Central memory CD8-positive, alpha-beta T cell (primary cell): ENCODE results near the gene SH2D1A.
A peak's percentile ranks its signal among the peaks of the same experiment; 100 is the strongest.

Experiments
- ATAC-seq: fragments of 150-1000 bp; cut with Tn5 transposase; replicated peaks from 2 replicates; pipeline ENCODE4 v1.10.0; 2022; ENCODE audit warnings: mild to moderate bottlenecking, moderate FRiP score, moderate number of reproducible peaks; ENCODE audit not compliant: poor library complexity, severe bottlenecking; ENCODE audit errors: extremely low read depth
- DNase-seq, 2 donors: peaks; one replicate each; pipeline ENCODE4 v3.0.0; 2021; ENCODE audit warnings: low spot score in 2 of 2
- H3K27ac Mint-ChIP-seq: one replicate; pipeline ENCODE4 v1.8.0; 2022; ENCODE audit warnings: low read depth, mild to moderate bottlenecking, moderate library complexity, mixed read lengths
- H3K27me3 Mint-ChIP-seq: one replicate; pipeline ENCODE4 v1.8.0; 2022; ENCODE audit warnings: mixed read lengths
- H3K36me3 Mint-ChIP-seq: one replicate; pipeline ENCODE4 v1.8.0; 2022; ENCODE audit warnings: mild to moderate bottlenecking, moderate library complexity, mixed read lengths; ENCODE audit not compliant: insufficient read depth
- H3K4me1 Mint-ChIP-seq: one replicate; pipeline ENCODE4 v1.8.0; 2022; ENCODE audit warnings: mixed read lengths
- H3K4me3 Mint-ChIP-seq: one replicate; pipeline ENCODE4 v1.8.0; 2022; ENCODE audit warnings: mild to moderate bottlenecking, moderate library complexity, mixed read lengths
- H3K9me3 Mint-ChIP-seq: one replicate; pipeline ENCODE4 v1.8.0; 2022; ENCODE audit warnings: mixed read lengths

SH2D1A gene

DNA sequence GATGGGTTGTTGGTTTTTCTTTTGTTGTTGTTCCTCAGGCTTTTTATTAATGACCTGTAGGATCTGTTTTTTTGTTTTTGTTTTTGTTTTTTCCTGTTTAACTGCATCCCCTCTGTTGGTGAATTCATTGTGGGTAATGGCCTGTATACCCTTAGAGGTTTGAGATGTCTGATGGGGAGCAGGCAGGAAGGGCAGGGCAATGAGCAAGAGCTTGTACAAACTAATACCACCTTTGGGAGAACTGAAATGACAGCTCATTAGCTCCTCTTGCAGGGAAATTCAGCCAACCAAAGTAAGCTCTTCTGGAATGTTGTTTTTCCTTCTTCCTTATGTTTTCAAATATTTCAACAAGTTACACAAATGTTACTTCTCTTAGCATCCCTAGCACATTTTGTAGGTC lies 23.4 kb downstream of the SH2D1A start:
- Mint-ChIP-seq H3K36me3 (peaks cover 55% of the 10 kb centered on the region), H3K27ac (peak overlapping the region; percentile 45), H3K27me3 (no peaks in the 10 kb centered on the region), H3K9me3 (no peaks in the 10 kb centered on the region), H3K4me1 (peaks cover 52% of the 10 kb centered on the region), H3K4me3 (peak overlapping the region; percentile 66)
- ATAC-seq (no peak), DNase-seq (no peak)

GRCh38 chrX:124373348-124373747 lies 27.0 kb downstream of the SH2D1A start:
- peaks cover 44% of the 10 kb centered on the region for H3K36me3 Mint-ChIP-seq
- peaks cover 49% of the 10 kb centered on the region for H3K4me1 Mint-ChIP-seq
- no peaks in the 10 kb centered on the region for H3K9me3 Mint-ChIP-seq
- no peak for DNase-seq
- no peaks in the 10 kb centered on the region for H3K27me3 Mint-ChIP-seq
- no peak overlapping the region for H3K4me3 Mint-ChIP-seq
- no peak for ATAC-seq
- no peak overlapping the region for H3K27ac Mint-ChIP-seq

GRCh38 chrX:124378643-124379042 lies 32.3 kb downstream of the SH2D1A start:
- Mint-ChIP-seq H3K9me3 (no peaks in the 10 kb centered on the region), H3K27me3 (no peaks in the 10 kb centered on the region), H3K4me1 (peaks cover 32% of the 10 kb centered on the region), H3K4me3 (no peak overlapping the region), H3K36me3 (peaks cover 40% of the 10 kb centered on the region), H3K27ac (no peak overlapping the region)
- ATAC-seq (no peak), DNase-seq (no peak)

GRCh38 chrX:124383354-124383753 lies 37.0 kb downstream of the SH2D1A start:
- DNase-seq (no peak), ATAC-seq (no peak)
- Mint-ChIP-seq H3K27ac (no peak overlapping the region), H3K4me3 (no peak overlapping the region), H3K27me3 (no peaks in the 10 kb centered on the region), H3K9me3 (no peaks in the 10 kb centered on the region), H3K4me1 (peaks cover 29% of the 10 kb centered on the region), H3K36me3 (peaks cover 51% of the 10 kb centered on the region)

GRCh38 chrX:124386401-124386800 lies 40.0 kb downstream of the SH2D1A start:
- H3K27me3 Mint-ChIP-seq: no peaks in the 10 kb centered on the region
- H3K36me3 Mint-ChIP-seq: peaks cover 39% of the 10 kb centered on the region
- ATAC-seq (no peak), DNase-seq (no peak)
- no peaks in the 10 kb centered on the region for H3K9me3 Mint-ChIP-seq
- peaks cover 15% of the 10 kb centered on the region for H3K4me1 Mint-ChIP-seq
- H3K27ac Mint-ChIP-seq: peak overlapping the region; percentile 54
- H3K4me3 Mint-ChIP-seq: no peak overlapping the region

DNA sequence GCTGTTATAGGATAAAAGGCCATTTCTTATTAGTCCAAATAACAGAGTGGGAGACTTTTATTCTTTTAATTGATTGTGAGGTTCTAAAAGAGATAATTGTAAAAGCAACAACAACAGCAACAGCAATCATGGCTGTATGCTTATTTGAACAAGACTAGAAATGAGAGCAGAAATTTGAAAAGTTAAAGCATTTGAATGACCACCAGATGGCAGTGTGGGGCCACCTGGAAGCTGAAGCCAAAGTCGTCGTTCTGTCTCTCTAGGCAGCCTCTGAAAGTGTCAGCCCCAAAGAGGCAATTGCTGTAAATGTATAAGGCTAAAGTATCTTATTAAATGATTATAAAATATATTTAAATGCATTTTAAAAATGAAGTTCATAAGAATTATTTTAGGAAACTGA lies 42.2 kb downstream of the SH2D1A start:
- Mint-ChIP-seq H3K27ac (no peak overlapping the region), H3K4me3 (no peak overlapping the region), H3K36me3 (peaks cover 28% of the 10 kb centered on the region), H3K9me3 (no peaks in the 10 kb centered on the region), H3K4me1 (peaks cover 18% of the 10 kb centered on the region), H3K27me3 (no peaks in the 10 kb centered on the region)
- peak; percentile 15 to 20 for DNase-seq
- ATAC-seq: peak; percentile 72

DNA sequence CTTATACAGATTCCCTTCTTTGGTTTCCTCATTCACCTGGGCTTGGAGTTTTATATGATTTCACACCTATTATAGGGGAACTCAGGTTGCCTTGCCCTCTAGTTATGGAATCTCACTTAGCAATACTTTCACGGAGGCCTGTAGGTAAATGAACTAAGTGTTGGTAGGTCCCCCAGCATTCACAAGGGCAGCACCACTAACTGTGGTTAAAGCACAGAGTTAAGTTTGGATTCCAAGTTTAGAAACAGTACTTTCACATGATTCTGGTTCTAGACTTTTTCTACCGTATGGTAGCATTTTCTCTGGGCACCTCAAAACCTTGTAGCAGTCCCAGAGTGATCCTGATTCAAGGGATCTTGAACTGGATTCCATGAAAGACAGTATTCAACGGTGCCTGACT lies 46.4 kb downstream of the SH2D1A start:
- Mint-ChIP-seq H3K36me3 (peaks cover 8% of the 10 kb centered on the region), H3K4me1 (peaks cover 32% of the 10 kb centered on the region), H3K9me3 (no peaks in the 10 kb centered on the region), H3K27ac (no peak overlapping the region), H3K27me3 (no peaks in the 10 kb centered on the region), H3K4me3 (no peak overlapping the region)
- DNase-seq: no peak
- ATAC-seq: no peak

- H3K27ac Mint-ChIP-seq: peak overlapping the region; percentile 68
- DNase-seq: no peak
- no peaks in the 10 kb centered on the region for H3K27me3 Mint-ChIP-seq
- ATAC-seq: no peak
- H3K36me3 Mint-ChIP-seq: peaks cover 5% of the 10 kb centered on the region
- H3K4me3 Mint-ChIP-seq: no peak overlapping the region
- no peaks in the 10 kb centered on the region for H3K9me3 Mint-ChIP-seq
- peaks cover 28% of the 10 kb centered on the region for H3K4me1 Mint-ChIP-seq
Measured at GRCh38 chrX:124393238-124393637, 46.9 kb downstream of the SH2D1A start.

- no peak overlapping the region for H3K4me3 Mint-ChIP-seq
Measured at GRCh38 chrX:124393659-124394058, 47.3 kb downstream of the SH2D1A start.

GRCh38 chrX:124395145-124395880 lies 49.0 kb downstream of the SH2D1A start:
- Mint-ChIP-seq H3K4me3 (no peak overlapping the region), H3K4me1 (peaks cover 26% of the 10 kb centered on the region), H3K27ac (peak overlapping the region; percentile 65), H3K9me3 (no peaks in the 10 kb centered on the region), H3K36me3 (peaks cover 4% of the 10 kb centered on the region), H3K27me3 (no peaks in the 10 kb centered on the region)
- ATAC-seq (peak; percentile 85), DNase-seq (no peak)

More at GRCh38 chrX:124393659-124394058, 47.3 kb downstream of the SH2D1A start:
- Mint-ChIP-seq H3K27me3 (no peaks in the 10 kb centered on the region), H3K4me1 (peaks cover 26% of the 10 kb centered on the region), H3K36me3 (peaks cover 5% of the 10 kb centered on the region), H3K9me3 (no peaks in the 10 kb centered on the region), H3K27ac (peak overlapping the region; percentile 68)
- DNase-seq: no peak
- ATAC-seq: no peak

DNA sequence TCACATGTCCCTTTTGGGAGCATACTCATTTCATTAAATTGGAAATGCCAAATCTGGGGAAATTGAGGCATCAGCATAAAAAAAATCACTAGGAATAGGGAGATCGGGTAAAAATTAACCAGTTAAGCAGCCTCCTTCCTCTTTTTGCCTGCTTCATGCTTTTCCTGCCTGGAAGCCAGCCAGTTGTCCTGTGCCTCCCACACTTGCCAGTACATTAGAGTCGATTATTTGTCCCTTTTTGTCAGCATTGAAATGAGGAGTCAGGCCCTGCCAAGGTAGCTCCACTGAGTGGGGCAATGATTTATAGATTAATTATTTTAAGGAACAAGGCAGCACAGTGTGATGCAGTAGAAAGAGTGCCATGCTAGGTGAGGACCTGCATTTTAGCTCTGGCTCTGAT lies 55.3 kb downstream of the SH2D1A start:
- H3K4me1 Mint-ChIP-seq: peaks cover 7% of the 10 kb centered on the region
- peaks cover 6% of the 10 kb centered on the region for H3K36me3 Mint-ChIP-seq
- H3K27ac Mint-ChIP-seq: no peak overlapping the region
- ATAC-seq: no peak
- no peaks in the 10 kb centered on the region for H3K9me3 Mint-ChIP-seq
- DNase-seq: no peak
- H3K27me3 Mint-ChIP-seq: no peaks in the 10 kb centered on the region
- no peak overlapping the region for H3K4me3 Mint-ChIP-seq

GRCh38 chrX:124405868-124406267 lies 59.5 kb downstream of the SH2D1A start:
- DNase-seq: no peak
- Mint-ChIP-seq H3K27me3 (no peaks in the 10 kb centered on the region), H3K4me3 (no peak overlapping the region), H3K4me1 (no peaks in the 10 kb centered on the region), H3K36me3 (peaks cover 6% of the 10 kb centered on the region), H3K27ac (no peak overlapping the region), H3K9me3 (no peaks in the 10 kb centered on the region)
- no peak for ATAC-seq

DNA sequence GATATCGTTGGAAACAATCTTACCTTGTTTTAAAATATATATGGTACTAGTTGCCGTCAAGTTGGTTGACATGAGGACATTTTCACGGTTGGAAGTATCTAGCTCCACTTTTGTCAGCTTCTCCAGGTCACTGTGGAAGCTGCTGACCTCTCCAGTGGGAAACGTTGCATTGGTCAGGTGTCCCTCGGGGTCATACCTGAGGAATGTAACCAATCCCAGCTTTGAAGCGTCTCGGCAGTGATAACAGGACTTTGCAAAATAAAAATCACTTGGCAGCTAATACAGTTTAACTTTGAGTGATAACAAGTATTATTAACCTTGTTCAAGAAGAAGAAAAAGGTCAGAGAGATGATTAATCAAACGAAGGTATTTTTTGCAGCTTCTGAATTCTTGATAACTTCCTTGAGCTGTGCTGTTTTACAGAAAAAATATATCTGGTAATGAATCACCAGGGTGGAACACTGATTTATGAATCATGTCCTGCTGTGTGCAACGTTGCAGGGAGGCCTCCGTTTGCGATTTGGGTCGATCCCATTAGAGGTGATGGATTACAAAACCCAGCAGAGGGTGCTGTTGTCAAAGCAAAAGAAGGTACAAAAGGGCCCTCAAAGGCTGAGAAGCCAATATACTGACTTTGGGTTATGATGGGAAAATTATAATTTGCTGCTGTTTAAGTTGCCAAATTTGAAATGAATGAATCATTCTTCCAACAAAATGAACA lies 60.1 kb downstream of the SH2D1A start:
- Mint-ChIP-seq H3K27ac (no peak overlapping the region), H3K36me3 (peaks cover 6% of the 10 kb centered on the region), H3K4me3 (no peak overlapping the region), H3K27me3 (no peaks in the 10 kb centered on the region), H3K4me1 (no peaks in the 10 kb centered on the region), H3K9me3 (no peaks in the 10 kb centered on the region)
- peak; percentile 58 for ATAC-seq
- DNase-seq: peak; percentile 12 to 13
